GM12878 (cell line): ENCODE measurements around the gene AEBP1. TPM values are rescaled to one million over a fixed set of nuclear protein-coding genes. Genes with fewer than 3 reads are reported as not detected.

ENCODE experiments used
- ATAC-seq: fragments of 200-7000 bp; cut with Tn5 transposase; 3 replicates; pipeline ENCODE4 v1.9.1; 2020; ENCODE audit warnings: mild to moderate bottlenecking, moderate library complexity
- BruUV-seq: library from RNA; stranded (reverse); fragments of 400-500 nt; replicated peaks from 2 replicates; lab custom pipeline; 2021; lab: Mats Ljungman, UMichigan
- CTCF ChIA-PET: fragments of 300-600 bp; sonication (Branson Sonifier 250); formaldehyde crosslinking; extraction: SDS; loops from one replicate; lab custom pipeline; 2021; ENCODE audit warnings: inconsistent platforms; lab: Yijun Ruan, JAX
- POLR2A ChIA-PET: fragments of 350-600 bp; formaldehyde crosslinking; extraction: SDS; loops from one replicate; lab custom pipeline; 2021; ENCODE audit warnings: inconsistent platforms; lab: Charles Lee
- RAD21 ChIA-PET: fragments of 300-600 bp; sonication (Branson Sonifier 250); formaldehyde crosslinking; loops from one replicate; lab custom pipeline; 2023; ENCODE audit warnings: antibody characterized with exemption; ENCODE audit not compliant: unreplicated experiment; lab: Charles Lee
- SMC1A ChIA-PET: fragments of 300-600 bp; sonication (Branson Sonifier 250); formaldehyde crosslinking; loops from one replicate; lab custom pipeline; 2023; ENCODE audit not compliant: unreplicated experiment, uncharacterized antibody; lab: Charles Lee
- DNase-seq: peaks from one replicate; pipeline ENCODE4 v3.0.0-alpha.2; 2011; ENCODE audit warnings: low read depth, low spot score
- FAIRE-seq: peaks from 3 replicates; lab custom pipeline; 2011; peaks lifted over from hg19 to GRCh38; lab: Jason Lieb, UNC
- H2AFZ ChIP-seq: 2 replicates; pipeline ENCODE4 v1.6.0; 2011; ENCODE audit warnings: low read depth, low read length, control low read depth; ENCODE audit not compliant: control insufficient read depth
- H3K27ac ChIP-seq: 2 replicates; pipeline ENCODE4 v1.5.1; 2011; ENCODE audit warnings: control low read depth; ENCODE audit not compliant: control insufficient read depth, insufficient read depth
- H3K27me3 ChIP-seq, 2 experiments: replicated peaks in 1 of 2; 2 replicates each; pipeline versions ENCODE4 v1.6.0 to v1.6.1; 2011; ENCODE audit warnings: low read length in 1 of 2; ENCODE audit not compliant: control insufficient read depth in 2 of 2, insufficient read depth in 2 of 2
- H3K36me3 ChIP-seq, 2 experiments: 2 replicates each; pipeline ENCODE4 v1.5.1; 2011; ENCODE audit warnings: low read length in 1 of 2; ENCODE audit not compliant: control insufficient read depth in 2 of 2, insufficient read depth in 2 of 2
- H3K4me1 ChIP-seq: 2 replicates; pipeline ENCODE4 v1.6.1; 2011; ENCODE audit warnings: mild to moderate bottlenecking, low read length, moderate library complexity, mixed read lengths; ENCODE audit not compliant: control insufficient read depth, insufficient read depth
- H3K4me2 ChIP-seq: 2 replicates; pipeline ENCODE4 v1.6.0; 2011; ENCODE audit warnings: control low read depth; ENCODE audit not compliant: control insufficient read depth, insufficient read depth
- H3K4me3 ChIP-seq: fragments of 200-600 bp; sonication (generic); 2 replicates; pipeline ENCODE4 v1.5.1; 2016
- H3K79me2 ChIP-seq: 2 replicates; pipeline ENCODE4 v1.6.0; 2011; ENCODE audit warnings: low read length; ENCODE audit not compliant: control insufficient read depth, insufficient read depth
- H3K9ac ChIP-seq: 2 replicates; pipeline ENCODE4 v1.8.0; 2011; ENCODE audit warnings: low read length, control low read depth, mixed read lengths; ENCODE audit not compliant: control insufficient read depth, insufficient read depth
- H3K9me3 ChIP-seq: replicated peaks from 3 replicates; pipeline ENCODE4 v1.5.1; 2011; ENCODE audit warnings: mild to moderate bottlenecking, low read length; ENCODE audit not compliant: control insufficient read depth, insufficient read depth
- H4K20me1 ChIP-seq: 2 replicates; pipeline ENCODE4 v1.6.0; 2011; ENCODE audit not compliant: control insufficient read depth, insufficient read depth
- CEBPB ChIP-seq, 2 experiments: fragments of 150-350 bp in 1 of 2; IDR thresholded peaks; 2 replicates each; pipeline ENCODE4 v1.6.1; 2012 to 2014; ENCODE audit warnings: low read depth in 2 of 2, low read length in 2 of 2, borderline replicate concordance in 1 of 2, inconsistent platforms in 1 of 2
- E2F8 ChIP-seq: fragments of 450-650 bp; IDR thresholded peaks from 2 replicates; pipeline ENCODE4 v1.6.1; 2018; ENCODE audit warnings: mild to moderate bottlenecking, low read depth, moderate library complexity; ENCODE audit not compliant: partially characterized antibody
- FOXK2 ChIP-seq: fragments of 450-650 bp; IDR thresholded peaks from 2 replicates; pipeline ENCODE4 v1.6.1; 2017; ENCODE audit warnings: mild to moderate bottlenecking, moderate library complexity
- HDAC2 ChIP-seq: fragments of 200-600 bp; sonication (generic); IDR thresholded peaks from 2 replicates; pipeline ENCODE4 v1.6.1; 2017
- IRF3 ChIP-seq: fragments of 450-650 bp; IDR thresholded peaks from 2 replicates; pipeline ENCODE4 v1.6.1; 2014; ENCODE audit warnings: mild to moderate bottlenecking
- JUND ChIP-seq: IDR thresholded peaks from 2 replicates; pipeline ENCODE4 v1.6.1; 2012; ENCODE audit warnings: low read depth, mild to moderate bottlenecking, low read length, improper control_type of control experiment, moderate library complexity
- KDM1A ChIP-seq: fragments of 200-600 bp; sonication (generic); IDR thresholded peaks from 2 replicates; pipeline ENCODE4 v1.6.1; 2016; ENCODE audit warnings: borderline replicate concordance
- MTA2 ChIP-seq: fragments of 450-650 bp; IDR thresholded peaks from 2 replicates; pipeline ENCODE4 v1.6.1; 2016; ENCODE audit warnings: low read depth, mild to moderate bottlenecking, moderate library complexity
- MTA3 ChIP-seq: IDR thresholded peaks from 2 replicates; pipeline ENCODE4 v1.6.1; 2012; ENCODE audit warnings: low read length, inconsistent platforms, borderline replicate concordance
- MXI1 ChIP-seq: fragments of 150-350 bp; IDR thresholded peaks from 2 replicates; pipeline ENCODE4 v1.6.1; 2011; ENCODE audit warnings: low read depth, mild to moderate bottlenecking, inconsistent platforms, low read length, improper control_type of control experiment
- MYC ChIP-seq: IDR thresholded peaks from 2 replicates; pipeline ENCODE4 v1.6.1; 2011; ENCODE audit warnings: mild to moderate bottlenecking, low read length, moderate library complexity, inconsistent platforms; ENCODE audit not compliant: insufficient read depth, insufficient replicate concordance, insufficient read length, severe bottlenecking
- NFYB ChIP-seq: IDR thresholded peaks from 2 replicates; pipeline ENCODE4 v1.6.1; 2011; ENCODE audit warnings: low read depth, mild to moderate bottlenecking, low read length, improper control_type of control experiment, moderate library complexity; ENCODE audit not compliant: insufficient read depth
- POLR2AphosphoS2 ChIP-seq: IDR thresholded peaks from 2 replicates; pipeline ENCODE4 v1.6.1; 2011; ENCODE audit warnings: low read depth, mild to moderate bottlenecking, low read length, improper control_type of control experiment, moderate library complexity
- SIN3A ChIP-seq: IDR thresholded peaks from 2 replicates; pipeline ENCODE4 v1.6.1; 2012; ENCODE audit warnings: low read depth, low read length, improper control_type of control experiment
- SREBF2 ChIP-seq: IDR thresholded peaks from 2 replicates; pipeline ENCODE4 v1.6.1; 2012; ENCODE audit warnings: mild to moderate bottlenecking, low read length
- TAF1 ChIP-seq: IDR thresholded peaks from 2 replicates; pipeline ENCODE4 v1.6.1; 2011; ENCODE audit warnings: mild to moderate bottlenecking, low read depth, low read length, borderline replicate concordance
- WGBS: methylation state at CpG from one replicate; pipeline ENCODE4 v1.1.6; 2016; ENCODE audit warnings: low lambda C conversion rate; ENCODE audit not compliant: insufficient replicate concordance, insufficient coverage; ENCODE audit errors: missing lambda C conversion rate; 5-methylcytosine and 5-hydroxymethylcytosine counted together
- in situ Hi-C: fragments of 300-500 bp; cut with MboI; formaldehyde crosslinking; loops from 9 replicates; pipeline ENCODE4 v1.14.3; 2018; ENCODE audit warnings: mixed read lengths
- intact Hi-C: fragments of 100-400 bp; cut with micrococcal nuclease; formaldehyde crosslinking; loops from one replicate; pipeline ENCODE4 v1.14.2; 2022; ENCODE audit not compliant: unreplicated experiment
- polyA plus RNA-seq, 11 experiments: library from polyadenylated mRNA; depleted of rRNA in 4 of 11; unstranded in 6 of 11; stranded (reverse) in 5 of 11; fragments of >200 nt; fragmentation: Nextera tagmentation in 4 of 11; fragmentation: Illumina TruSeq in 1 of 11; extraction: Ambion mirVana in 4 of 11; extraction: Trizol in 1 of 11; gene quantifications; 1 replicate in 1 of 11; 2 replicates in 10 of 11; pipeline versions ENCODE4 v1.2.1 to v1.2.3, GENCODE V29; 2011 to 2016; ENCODE audit warnings: inconsistent platforms in 2 of 11, missing spikeins in 2 of 11, low read depth in 1 of 11
- total RNA-seq, 4 experiments: library from RNA; depleted of rRNA in 3 of 4; stranded (reverse); fragments of >200 nt in 3 of 4; fragmentation: Illumina TruSeq in 1 of 4; extraction: Trizol in 1 of 4; gene quantifications; 2 replicates each; pipeline versions ENCODE4 v1.2.1 to v1.2.3, GENCODE V29; 2013 to 2021
- TF ChIP-seq, protein P1 (sequence below): IDR thresholded peaks from 2 replicates; pipeline ENCODE4 v1.6.1; 2012; ENCODE audit warnings: low read length, inconsistent platforms
- TF ChIP-seq, protein P2 (sequence below): fragments of 450-650 bp; IDR thresholded peaks from 2 replicates; pipeline ENCODE4 v1.6.1; 2017; ENCODE audit warnings: low read depth, mild to moderate bottlenecking, moderate library complexity

The AEBP1 gene
- total and polyA plus RNA-seq, 10 of the 15 experiments (the other 5 are each of a cell fraction or from before 2014, with no cell fraction given), result 0.06 to 0.23 (median 0.11) TPM; not detected in 5

DNA sequence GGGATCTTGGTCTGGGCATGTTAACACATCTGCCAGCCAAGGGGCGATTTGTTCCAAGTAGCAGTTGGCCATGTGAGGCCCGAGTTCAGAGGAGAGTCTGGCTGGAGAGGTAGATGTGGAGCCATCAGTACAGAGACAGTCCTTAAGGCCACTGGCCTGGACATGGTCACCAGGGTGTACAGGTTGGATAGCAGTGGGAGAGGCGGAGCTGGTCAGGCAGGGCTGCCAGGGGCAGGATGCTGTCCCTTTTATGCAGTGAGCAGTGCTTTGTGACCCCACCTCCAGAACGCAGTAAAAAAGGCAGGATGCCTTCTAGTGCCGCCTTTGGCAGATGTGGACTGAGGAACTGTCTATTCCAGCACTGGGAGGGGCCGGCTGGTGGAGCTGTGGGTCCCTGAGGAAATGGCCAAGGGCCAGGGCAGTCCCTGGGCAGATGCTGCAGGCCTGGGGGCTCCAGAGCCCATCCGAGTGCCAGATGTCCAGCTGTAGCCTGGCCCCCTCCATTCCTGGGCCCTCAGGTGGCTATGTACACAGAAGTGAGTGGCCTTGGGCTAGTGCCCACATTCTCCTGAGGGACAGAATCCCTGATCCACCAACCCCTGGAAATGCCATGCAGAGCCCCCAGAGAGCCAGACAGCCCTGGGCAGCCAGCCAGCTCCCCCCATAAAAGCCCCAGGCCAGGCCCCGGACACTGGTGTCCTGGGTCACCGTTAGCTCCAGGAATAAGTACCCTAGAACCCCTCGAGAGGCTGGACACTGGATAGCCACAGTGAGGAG is 54.1 kb downstream of the AEBP1 start:
- no peaks in the 10 kb centered on the region for H4K20me1 ChIP-seq
- intact Hi-C loops (no loop called here), in situ Hi-C loops (no loop called here)
- FAIRE-seq (no peak), ATAC-seq (no peak), DNase-seq (no peak)
- POLR2A ChIA-PET, result no interaction called here
- no TSS peak for BruUV-seq
- no peaks in the 10 kb centered on the region; a peak in 2 of 4 replicates for H3K27me3 ChIP-seq
- no peak overlapping the region for H3K4me3 ChIP-seq
- H3K4me1 ChIP-seq, result no peaks in the 10 kb centered on the region
- no peak overlapping the region for H3K9ac ChIP-seq
- H2AFZ ChIP-seq, result no peak overlapping the region
- H3K9me3 ChIP-seq, result no peaks in the 10 kb centered on the region
- 28% methylated on average over 10 of the region's 10 CpGs for WGBS
- H3K36me3 ChIP-seq, result no peaks in the 10 kb centered on the region
- no peaks in the 10 kb centered on the region for H3K79me2 ChIP-seq
- H3K27ac ChIP-seq, result no peak overlapping the region
- SMC1A ChIA-PET, result no interaction called here
- H3K4me2 ChIP-seq, result no peak overlapping the region
- CTCF ChIA-PET, result no interaction called here
- RAD21 ChIA-PET, result no interaction called here
- no peak for TF ChIP-seq MTA2
- TF ChIP-seq E2F8, result no peak
- no peak for TF ChIP-seq NFYB
- no peak for TF ChIP-seq CEBPB (IDR thresholded peaks at IDR 0.05; ENCODE audit: borderline replicate concordance in 1 of 2, low read depth in 2 of 2, low read length in 2 of 2)
- TF ChIP-seq, protein P1, sequence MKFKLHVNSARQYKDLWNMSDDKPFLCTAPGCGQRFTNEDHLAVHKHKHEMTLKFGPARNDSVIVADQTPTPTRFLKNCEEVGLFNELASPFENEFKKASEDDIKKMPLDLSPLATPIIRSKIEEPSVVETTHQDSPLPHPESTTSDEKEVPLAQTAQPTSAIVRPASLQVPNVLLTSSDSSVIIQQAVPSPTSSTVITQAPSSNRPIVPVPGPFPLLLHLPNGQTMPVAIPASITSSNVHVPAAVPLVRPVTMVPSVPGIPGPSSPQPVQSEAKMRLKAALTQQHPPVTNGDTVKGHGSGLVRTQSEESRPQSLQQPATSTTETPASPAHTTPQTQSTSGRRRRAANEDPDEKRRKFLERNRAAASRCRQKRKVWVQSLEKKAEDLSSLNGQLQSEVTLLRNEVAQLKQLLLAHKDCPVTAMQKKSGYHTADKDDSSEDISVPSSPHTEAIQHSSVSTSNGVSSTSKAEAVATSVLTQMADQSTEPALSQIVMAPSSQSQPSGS, result no peak
- TF ChIP-seq JUND, result no peak
- TF ChIP-seq HDAC2, result no peak
- TF ChIP-seq SIN3A, result no peak
- TF ChIP-seq MTA3, result no peak
- TF ChIP-seq TAF1, result no peak
- no peak for TF ChIP-seq FOXK2
- TF ChIP-seq KDM1A, result no peak
- TF ChIP-seq MYC, result no peak
- no peak for TF ChIP-seq MXI1
- TF ChIP-seq SREBF2, result no peak
- TF ChIP-seq, protein P2, sequence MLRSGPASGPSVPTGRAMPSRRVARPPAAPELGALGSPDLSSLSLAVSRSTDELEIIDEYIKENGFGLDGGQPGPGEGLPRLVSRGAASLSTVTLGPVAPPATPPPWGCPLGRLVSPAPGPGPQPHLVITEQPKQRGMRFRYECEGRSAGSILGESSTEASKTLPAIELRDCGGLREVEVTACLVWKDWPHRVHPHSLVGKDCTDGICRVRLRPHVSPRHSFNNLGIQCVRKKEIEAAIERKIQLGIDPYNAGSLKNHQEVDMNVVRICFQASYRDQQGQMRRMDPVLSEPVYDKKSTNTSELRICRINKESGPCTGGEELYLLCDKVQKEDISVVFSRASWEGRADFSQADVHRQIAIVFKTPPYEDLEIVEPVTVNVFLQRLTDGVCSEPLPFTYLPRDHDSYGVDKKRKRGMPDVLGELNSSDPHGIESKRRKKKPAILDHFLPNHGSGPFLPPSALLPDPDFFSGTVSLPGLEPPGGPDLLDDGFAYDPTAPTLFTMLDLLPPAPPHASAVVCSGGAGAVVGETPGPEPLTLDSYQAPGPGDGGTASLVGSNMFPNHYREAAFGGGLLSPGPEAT, result no peak
- TF ChIP-seq POLR2AphosphoS2, result no peak
- no peak for TF ChIP-seq IRF3
